Activated T-cell treated with anti-CD3 and anti-CD28 coated beads, Interleukin-2, amount 50 U/mL, for 1 hour (primary cell): ENCODE data around the gene AMBP.
"Not testable (repeated sequence)": the region's sequence is repeated elsewhere in the genome, so short reads cannot be mapped to it uniquely, and the experiment has no call there.

ENCODE experiments used
- DNase-seq: peaks from one replicate; pipeline ENCODE4 v3.0.0-alpha.2; 2020

The AMBP gene

GRCh38 chr9:114050226-114050568 is 27.9 kb downstream of the AMBP start:
- no peak for DNase-seq

GRCh38 chr9:114049441-114050225 is 28.5 kb downstream of the AMBP start:
- DNase-seq, result no peak

DNA sequence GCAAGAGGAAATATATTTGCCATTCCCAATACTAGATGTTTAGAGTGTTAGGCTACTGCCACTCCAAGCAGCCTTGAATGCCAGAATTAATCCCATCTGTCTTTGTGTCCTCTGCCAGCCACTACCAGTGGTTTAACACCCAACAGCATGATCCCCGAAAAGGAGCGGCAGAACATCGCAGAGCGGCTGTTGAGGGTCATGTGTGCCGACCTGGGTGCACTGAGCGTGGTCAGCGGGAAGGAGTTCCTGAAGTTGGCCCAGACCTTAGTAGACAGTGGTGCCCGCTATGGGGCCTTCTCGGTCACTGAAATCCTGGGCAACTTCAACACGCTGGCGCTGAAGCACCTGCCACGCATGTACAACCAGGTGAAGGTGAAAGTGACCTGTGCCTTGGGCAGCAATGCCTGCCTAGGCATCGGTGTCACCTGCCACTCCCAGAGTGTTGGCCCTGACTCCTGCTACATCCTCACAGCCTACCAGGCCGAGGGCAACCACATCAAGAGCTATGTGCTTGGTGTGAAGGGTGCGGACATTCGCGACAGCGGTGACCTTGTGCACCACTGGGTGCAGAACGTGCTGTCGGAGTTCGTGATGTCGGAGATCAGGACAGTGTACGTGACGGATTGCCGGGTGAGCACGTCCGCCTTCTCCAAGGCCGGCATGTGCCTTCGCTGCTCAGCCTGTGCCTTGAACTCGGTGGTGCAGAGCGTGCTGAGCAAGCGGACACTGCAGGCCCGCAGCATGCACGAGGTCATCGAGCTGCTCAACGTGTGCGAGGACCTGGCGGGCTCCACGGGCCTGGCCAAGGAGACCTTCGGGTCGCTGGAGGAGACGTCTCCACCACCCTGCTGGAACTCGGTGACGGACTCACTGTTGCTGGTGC is 29.3 kb downstream of the AMBP start:
- no peak for DNase-seq

- DNase-seq, result no peak
Observed at GRCh38 chr9:114047717-114048116, 30.4 kb downstream of the AMBP start.

DNA sequence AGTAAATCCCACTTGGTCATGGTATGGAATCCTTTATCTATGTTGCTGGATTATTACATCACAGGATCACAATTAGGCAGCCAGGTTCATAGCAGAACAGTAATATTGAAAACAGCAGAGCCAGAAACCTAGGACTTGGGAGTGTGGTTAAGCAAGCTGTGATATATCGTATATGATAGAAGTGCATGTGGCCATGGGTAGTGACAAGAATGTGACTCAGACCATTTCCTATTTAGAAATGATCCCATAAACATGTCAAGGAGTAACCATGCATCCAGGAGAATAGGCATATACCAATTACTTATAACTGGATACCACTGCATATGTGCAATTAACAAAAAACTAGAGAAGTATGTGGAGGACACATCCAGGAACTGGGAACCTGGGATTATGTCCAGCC is 31.2 kb downstream of the AMBP start:
- DNase-seq, result no peak

- DNase-seq, result no peak
Observed at GRCh38 chr9:114046237-114046755, 31.8 kb downstream of the AMBP start.

- not testable (repeated sequence) for DNase-seq
Observed at GRCh38 chr9:114043660-114044059, 34.4 kb downstream of the AMBP start.

GRCh38 chr9:114039484-114039883 is 38.6 kb downstream of the AMBP start:
- DNase-seq, result no peak

DNA sequence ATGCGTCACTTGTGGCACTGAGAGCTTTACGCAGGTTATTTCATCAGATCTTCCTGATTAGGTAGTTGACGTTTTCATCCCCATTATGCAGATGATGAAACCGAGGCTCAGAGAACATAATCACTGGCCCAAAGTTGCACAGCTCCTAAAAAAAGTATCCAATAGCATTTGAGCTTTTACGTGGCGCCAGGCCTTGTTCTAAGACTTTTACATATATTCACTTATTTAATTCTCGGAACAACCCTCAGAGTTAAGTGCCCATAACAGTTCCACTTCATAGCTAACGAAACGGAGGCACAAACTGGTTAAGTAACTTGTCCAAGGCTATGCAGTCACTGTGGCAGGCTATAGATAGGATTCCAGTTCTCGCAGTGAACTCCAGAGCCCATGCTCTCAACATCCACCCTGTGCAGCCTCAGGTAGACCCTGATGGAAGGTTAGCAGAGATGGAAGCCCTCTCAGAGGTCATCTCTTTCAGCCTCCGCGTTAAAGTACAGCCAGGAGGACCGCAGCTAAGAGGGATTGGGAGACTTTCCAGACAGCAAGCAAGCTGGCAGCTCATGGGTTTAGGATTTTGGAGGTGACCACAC is 39.3 kb downstream of the AMBP start:
- no peak for DNase-seq

- DNase-seq, result no peak
Observed at GRCh38 chr9:114037961-114038723, 40.0 kb downstream of the AMBP start.

DNA sequence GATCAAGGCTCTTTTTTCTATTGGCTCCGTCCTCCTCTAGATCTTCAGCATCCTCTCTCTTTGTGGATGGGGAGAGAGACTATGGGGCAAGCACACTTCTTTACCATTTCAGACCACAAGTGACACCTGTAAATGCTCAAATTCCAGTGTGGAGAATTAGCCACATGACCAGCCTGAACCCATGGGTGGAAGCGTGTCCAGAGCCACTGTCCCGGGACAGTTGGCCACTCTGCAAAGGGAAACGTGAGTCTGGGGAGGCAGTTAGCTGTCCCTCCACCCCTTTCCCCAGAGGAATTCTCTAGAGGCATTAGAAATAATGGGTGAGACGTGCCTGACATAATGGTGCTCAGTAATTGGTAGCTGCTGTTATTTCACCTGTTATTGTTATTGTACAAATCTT is 40.9 kb downstream of the AMBP start:
- no peak for DNase-seq

DNA sequence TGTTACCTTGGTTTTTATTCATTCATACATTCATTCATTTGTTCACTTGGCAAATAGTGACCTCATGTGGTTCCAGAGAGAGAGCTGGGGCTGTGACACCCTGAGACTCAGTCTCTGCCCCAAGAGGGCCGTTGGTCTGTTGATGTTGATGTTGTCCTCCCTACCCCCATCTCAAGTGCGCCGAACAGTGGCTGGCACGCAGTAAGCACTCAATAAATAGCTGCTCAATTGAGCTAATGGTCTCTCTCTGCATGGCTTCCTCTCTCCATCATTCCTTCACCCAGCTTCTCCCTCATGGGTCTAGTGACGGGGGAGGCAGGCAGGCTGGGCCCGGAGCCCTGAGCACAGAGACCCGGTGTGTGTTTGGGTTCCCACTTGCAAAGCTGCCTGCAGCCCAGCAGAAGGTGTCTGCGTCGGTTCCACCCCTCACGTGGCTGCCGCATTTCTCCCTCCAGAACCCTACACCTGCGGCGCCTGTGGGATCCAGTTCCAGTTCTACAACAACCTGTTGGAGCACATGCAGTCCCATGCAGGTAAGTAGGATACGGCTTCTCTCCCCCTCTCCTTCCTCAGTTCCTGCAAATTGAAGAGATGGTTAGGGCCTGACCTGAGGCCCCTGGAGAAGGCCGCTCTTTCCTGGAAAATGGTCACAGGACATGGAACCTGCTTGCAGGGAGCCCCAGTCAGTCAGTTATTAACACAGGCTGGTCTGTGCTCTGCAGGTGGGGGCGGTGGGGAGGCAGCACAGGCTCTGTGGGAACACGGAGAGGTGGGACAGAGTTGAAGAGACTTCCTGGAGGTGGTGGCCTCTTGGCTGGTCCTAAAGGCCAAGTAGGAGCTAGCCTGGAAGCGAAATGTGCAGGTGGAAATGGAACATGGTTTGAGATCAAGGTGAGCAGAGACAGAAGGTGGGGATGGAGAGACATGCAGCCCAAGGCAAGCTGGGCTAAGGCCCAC is 42.0 kb downstream of the AMBP start:
- DNase-seq, result no peak

DNA sequence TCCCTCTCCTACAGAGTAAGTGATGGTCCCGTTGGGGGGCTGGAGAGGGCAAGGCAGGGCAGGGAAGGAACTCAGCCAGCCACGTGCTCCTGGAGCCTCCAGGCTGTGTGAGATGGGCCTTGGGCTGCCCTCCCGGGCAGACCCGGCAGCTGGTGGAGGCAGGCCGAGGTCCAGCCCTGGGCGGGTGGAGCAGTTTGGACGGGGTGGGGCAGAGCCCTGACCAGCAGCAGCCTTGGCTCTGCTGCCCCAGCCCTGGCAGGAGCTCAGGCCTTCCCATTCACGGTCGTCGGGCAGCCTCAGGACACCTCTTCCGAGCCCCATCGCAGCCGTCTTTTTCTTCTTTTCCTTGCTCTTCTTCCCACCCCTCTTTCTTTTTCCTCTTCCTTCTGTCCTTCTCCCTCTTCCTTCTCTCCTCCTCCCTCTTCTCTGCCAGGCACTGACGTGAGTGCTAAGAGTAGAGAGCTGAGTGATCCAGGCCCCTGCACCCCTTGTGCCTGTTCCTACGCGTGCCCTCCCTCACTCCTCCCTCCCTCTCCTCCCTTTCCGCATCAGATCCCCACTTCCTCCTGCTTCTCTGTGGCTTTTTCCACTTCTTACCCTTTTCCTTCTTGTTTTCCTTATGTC is 42.8 kb downstream of the AMBP start:
- DNase-seq, result no peak

DNA sequence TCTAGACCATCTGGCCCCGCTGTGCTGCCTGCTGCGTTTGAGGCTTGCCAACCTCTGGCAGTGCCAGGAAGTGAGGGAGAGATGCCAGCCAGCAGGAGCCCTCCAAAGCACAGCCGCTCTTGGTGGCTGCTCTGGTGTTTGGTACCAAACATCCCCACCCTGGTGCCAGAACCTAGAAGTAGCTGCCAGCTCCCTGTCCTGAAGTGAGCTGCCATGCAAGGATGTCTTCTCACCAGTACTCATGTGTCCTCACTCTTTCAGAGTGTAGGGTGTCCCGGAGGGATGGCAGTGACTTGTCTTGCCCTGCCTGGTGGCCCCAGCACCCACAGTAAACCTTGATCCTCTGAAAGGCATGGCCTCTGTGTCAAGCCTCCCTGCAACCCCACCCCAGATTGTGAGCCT is 43.4 kb downstream of the AMBP start:
- DNase-seq, result no peak

DNA sequence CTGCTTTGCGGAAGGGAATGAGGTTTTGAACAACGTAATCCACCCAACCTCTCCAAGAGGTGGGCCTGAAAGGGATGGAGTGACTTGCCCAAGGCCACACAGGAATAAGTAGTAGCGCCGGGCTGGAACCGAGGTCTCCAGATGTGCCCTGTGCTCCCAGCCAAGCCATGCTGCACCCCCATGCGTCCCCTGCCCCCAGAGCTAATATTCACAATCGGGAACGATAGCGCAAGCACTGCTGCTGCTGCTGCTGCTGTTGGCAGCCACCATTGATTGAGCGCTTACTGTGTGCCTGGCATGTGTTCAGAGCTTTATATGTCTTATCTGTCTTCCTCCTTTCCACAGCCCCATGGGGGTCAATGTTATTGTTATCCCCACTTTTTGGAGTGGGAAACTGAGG is 43.9 kb downstream of the AMBP start:
- no peak for DNase-seq

DNA sequence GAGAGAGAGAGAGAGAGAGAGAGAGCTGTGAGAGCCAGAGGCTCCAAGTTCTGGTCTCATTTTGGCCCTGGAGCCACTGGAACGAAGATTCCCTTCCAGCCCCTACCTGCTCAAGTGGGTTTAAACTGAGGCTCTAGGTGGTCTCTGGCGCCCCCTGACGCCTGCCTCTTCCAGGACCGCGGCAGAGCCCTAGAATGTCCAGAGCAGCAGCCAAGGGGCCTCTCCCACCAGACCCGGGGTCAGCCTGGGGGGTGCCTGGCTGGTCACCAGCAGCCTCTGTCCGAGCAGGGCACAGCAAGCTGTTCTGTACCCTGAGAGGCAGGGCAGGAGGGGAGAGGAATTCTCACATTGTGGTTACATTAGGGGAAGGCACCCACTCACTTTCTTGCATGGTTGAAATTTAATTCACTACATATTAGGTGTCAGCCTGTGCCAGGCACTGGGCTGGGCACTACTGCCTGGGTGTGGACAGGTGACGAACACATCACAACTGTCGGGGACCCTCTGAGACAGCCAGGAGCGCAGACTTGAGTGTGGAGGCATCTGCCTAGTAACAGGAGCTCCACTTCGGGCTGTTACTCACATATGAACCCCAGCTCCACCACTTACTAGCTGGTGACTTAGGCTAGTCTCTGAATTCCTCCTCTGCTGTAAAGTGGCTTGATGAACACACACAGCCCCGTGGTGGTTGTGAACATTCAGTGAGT is 44.5 kb downstream of the AMBP start:
- no peak for DNase-seq

- DNase-seq, result no peak
Observed at GRCh38 chr9:114031948-114032840, 45.9 kb downstream of the AMBP start.

DNA sequence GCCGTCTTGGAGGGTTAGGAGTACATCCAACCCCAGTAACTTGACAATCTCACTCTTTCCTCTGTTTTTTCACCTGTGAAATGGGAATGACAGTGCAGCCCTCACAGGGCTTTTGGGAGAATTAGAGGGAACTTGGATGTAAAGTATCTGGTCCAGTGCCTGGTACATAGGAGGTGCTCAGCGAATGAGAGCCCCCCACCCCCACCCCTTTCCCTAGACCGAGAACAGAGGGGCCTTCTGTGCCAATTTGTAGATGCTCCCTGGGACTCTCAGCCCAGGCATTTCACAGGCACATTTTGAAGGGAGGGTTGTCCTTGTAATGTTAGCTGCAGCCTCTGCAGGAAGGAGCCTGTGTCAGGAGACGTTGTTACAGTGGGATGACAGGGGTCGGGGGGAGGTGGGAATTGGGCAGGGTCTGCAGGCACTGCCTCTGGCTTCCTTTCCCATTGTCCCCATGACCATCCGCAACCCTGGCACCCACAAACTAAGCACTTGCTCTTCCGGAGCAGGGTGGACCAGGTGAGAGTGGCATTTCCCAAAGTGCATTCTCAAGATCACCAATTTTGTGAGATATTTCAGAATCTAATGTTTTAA is 47.0 kb downstream of the AMBP start:
- DNase-seq, result no peak

GRCh38 chr9:114030364-114030763 is 47.7 kb downstream of the AMBP start:
- no peak for DNase-seq
